Endothelial cell of hepatic sinusoid (primary cell): ENCODE data around the gene TOX3.

ENCODE experiments used
- in situ Hi-C: cut with HindIII; loops from 2 replicates; pipeline ENCODE4 v1.10.0; 2017; ENCODE audit warnings: low sequenced_read_pairs

TOX3 gene

DNA sequence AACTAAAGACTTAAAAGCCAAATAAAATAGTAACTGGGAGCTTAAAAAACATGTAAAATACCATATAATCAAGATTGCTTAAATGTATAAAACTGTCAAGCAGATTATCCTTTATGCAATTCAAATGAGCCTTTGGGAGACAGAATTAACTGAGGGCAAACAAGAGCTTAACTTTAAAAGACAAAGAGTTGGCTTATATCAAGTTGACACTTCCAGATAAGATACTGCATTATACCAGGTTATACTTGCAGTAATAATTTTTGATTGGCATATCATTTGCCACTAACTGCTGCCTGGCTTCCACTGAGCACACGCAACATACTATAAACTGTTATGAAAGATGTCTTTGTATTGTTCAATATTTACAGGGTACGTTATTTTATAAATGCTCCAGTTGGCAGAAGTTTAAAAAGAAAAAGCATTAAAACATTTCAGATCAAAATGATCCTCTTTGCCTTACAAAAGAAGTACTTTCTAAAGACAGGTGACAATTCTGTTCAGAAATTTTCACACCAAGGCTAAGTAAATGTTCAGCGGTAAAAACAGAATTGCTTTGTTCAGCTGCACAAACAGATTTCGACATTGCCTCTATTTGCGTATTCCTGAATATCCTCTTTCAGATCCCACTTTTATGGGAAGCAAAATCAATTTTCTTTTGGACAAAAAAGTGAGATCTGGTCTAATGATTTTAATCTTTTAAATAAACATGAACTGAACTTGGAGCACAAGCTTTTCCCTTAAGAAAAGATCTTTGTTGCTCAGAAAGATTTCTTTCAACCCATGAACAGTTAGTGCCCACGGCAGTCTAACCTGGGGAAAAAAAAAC lies 50.7 kb downstream of the TOX3 start:
- in situ Hi-C loops, result no loop called here

DNA sequence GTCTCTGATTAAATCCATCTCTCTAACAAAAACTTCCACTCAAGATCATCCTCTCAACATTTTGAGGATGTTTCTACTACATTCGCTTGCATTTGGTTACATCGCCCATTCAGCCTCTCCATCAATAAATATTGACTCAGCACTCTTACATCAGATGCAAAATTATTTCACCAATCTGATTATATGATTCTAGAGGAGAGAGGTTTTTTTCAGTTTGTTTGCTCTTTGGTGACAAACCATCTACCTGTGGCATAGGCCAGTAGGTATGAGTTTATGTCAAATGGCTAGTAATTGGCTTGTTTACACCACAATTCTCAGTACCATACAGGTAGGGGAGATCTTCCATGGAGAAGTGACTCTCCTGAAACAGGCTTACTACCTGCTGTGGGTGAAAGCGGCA lies 52.3 kb downstream of the TOX3 start:
- in situ Hi-C loops, result no loop called here

GRCh38 chr16:52494145-52494544 lies 52.8 kb downstream of the TOX3 start:
- in situ Hi-C loops, result no loop called here

- in situ Hi-C loops, result no loop called here
These were observed 54.1 kb downstream of the TOX3 start for GRCh38 chr16:52492789-52493357.

GRCh38 chr16:52491216-52491615 lies 55.7 kb downstream of the TOX3 start:
- in situ Hi-C loops, result no loop called here

DNA sequence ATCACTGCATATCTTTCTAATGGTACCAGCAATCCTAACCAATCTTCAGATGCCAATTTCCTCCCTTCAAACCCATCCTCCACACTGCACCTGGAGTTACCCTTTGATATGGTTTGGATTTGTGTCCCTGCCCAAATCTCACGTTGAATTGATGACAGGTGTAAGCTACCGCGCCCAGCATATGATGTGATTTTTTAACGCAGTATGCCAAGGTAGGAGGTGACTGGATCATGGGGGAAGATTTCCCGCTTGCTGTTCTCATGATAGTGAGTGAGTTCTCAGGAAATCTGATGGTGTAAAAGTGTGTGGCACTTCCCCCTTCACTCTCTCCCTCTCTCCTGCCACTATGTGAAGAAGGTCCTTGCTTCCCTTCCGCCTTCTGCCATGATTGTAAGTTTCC lies 57.0 kb downstream of the TOX3 start:
- in situ Hi-C loops, result no loop called here

- in situ Hi-C loops, result no loop called here
These were observed 58.1 kb downstream of the TOX3 start for GRCh38 chr16:52488837-52489289.

- in situ Hi-C loops, result no loop called here
These were observed 59.0 kb downstream of the TOX3 start for GRCh38 chr16:52487849-52488457.

GRCh38 chr16:52480237-52480636 lies 66.7 kb downstream of the TOX3 start:
- in situ Hi-C loops, result no loop called here

GRCh38 chr16:52476111-52476510 lies 70.8 kb downstream of the TOX3 start:
- in situ Hi-C loops, result no loop called here

GRCh38 chr16:52474679-52475078 lies 72.3 kb downstream of the TOX3 start:
- in situ Hi-C loops, result no loop called here

DNA sequence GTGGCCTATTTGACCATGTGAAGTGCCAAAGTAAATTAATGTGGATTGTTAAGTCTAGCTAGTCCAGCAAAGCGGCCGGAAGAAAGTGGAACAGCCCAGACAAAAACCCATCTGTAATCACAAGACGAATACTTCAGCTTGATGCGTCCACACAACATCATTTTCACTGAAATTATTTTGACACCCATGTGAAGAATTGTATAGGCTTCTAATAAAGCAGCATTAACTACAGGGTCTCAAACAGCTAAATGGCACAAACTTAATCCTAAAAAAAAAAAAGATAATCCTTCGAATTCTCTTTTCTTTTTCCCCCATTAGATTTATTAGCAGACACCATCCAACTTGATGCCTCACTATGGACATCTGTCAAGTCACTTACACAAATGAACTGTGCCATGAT lies 73.8 kb downstream of the TOX3 start:
- in situ Hi-C loops, result no loop called here

DNA sequence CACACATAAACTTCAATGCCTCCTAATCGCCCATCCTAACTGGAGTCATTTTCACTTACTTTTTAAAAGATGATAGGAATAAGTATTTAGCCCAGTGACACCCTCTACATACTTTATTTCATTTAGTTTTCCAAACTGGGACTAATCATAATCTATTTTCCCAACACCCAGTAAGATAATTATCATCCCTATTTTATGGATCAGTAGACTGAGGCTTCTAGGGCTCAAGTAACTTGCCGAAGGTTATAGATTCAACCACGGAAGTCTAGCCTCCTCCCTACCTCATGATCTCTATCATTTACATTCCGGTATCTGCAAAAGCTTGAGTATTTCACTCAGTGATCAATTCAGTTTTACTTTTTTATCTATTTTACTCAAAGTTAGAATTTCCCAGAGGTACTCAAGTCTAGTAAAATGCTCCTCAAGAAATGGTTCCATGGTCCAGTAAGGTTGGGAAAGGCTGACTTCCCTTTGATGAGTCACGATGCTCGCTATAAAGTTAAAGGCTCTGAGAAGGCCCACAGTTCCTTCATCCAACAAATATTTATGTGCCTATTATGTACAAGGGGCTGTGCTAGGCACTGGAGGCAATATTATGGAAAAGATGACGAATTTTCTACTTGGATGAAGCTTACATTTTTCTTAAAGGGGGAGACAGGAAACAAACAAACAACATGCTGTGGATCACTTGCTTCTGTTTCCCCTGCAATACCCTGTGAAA lies 75.1 kb downstream of the TOX3 start:
- in situ Hi-C loops, result no loop called here

GRCh38 chr16:52470585-52470984 lies 76.4 kb downstream of the TOX3 start:
- in situ Hi-C loops, result no loop called here

- in situ Hi-C loops, result no loop called here
These were observed 77.2 kb downstream of the TOX3 start for GRCh38 chr16:52469775-52470174.

- in situ Hi-C loops, result no loop called here
These were observed 77.9 kb downstream of the TOX3 start for GRCh38 chr16:52469091-52469490.

DNA sequence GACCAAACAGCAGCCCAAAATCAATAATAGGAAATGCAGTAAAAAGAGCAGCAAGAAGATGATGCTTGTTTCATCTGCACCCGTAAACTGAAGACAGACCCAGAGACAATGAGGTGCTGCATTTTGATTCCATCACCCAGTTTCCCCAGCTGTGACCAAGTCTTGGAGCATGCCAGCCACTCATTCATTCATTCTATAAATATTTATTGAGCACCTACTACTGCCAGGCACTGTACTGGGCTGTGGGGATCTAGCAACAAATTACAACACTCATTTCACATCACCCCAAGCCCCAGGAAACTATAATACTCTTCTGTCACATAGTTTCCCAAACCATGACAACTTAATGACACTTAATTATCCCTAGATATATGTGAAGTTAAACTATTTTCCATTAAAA lies 79.2 kb downstream of the TOX3 start:
- in situ Hi-C loops, result no loop called here

DNA sequence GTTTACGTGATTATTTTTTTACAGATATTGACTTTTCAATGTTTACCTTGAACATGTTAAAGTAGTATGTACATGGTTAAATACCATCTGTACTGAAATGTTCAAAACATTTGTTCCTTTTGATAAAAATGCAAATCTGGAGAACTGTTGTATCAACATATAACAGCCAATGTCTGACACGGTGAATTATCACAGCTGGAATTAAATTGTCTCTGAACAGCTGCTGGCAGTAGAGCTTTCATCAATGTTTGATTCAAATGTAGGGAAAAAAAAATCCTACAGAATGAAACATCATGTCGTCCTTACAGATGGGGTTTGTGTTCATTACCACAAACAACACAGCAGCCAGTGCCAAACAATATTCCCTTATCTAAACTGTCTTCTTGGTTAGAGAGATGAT lies 79.9 kb downstream of the TOX3 start:
- in situ Hi-C loops, result no loop called here

DNA sequence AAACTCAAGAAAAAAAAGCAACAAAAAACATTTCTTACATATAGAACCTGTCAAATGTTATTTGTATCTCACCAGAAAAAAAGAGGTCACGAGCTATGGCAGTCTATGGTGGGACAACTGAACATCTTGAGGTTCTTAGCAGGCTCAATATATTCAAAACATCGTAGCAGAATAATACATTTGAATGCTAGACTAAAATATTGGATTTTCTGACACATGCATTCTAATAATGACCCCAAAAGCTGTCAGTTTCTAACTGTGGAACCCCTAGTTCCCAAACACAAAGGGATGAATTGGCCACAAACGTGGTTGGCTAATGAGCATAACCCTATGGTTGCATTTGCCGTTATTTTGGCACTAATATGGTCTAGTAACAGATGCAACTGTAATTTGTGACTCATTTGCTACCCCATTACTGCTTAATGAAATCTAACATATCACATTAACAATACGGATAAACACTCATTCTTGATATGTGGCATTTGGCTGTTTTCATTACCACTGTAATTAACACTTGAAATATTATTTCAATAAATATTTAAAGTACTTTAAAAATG lies 81.2 kb downstream of the TOX3 start:
- in situ Hi-C loops, result no loop called here

- in situ Hi-C loops, result no loop called here
These were observed 83.0 kb downstream of the TOX3 start for GRCh38 chr16:52463904-52464303.

- in situ Hi-C loops, result no loop called here
These were observed 84.1 kb downstream of the TOX3 start for GRCh38 chr16:52462816-52463215.
